Activated T-helper 1 cell treated with anti-CD3 and anti-CD28 coated beads, Interleukin-12 subunit alpha, Interleukin-12 subunit beta, Interleukin-2, Interleukin-4 antibody, amounts not matched to agents 30 ng/mL and 10 ng/mL and 1 ng/mL, durations not matched to agents 14 hours and 24 hours and 36 hours (primary cell): ENCODE data around the gene KBTBD12. TPM values are rescaled to one million over a fixed set of nuclear protein-coding genes. Genes with fewer than 3 reads are reported as not detected.

Experiments used
- DNase-seq: peaks from one replicate; pipeline ENCODE4 v3.0.0; 2021; ENCODE audit warnings: low spot score
- H3K27ac Mint-ChIP-seq: one replicate; pipeline ENCODE4 v1.8.0; 2021; ENCODE audit warnings: mild to moderate bottlenecking, mixed read lengths
- H3K27me3 Mint-ChIP-seq: one replicate; pipeline ENCODE4 v1.8.0; 2022; ENCODE audit warnings: mild to moderate bottlenecking, moderate library complexity, mixed read lengths; ENCODE audit not compliant: insufficient read depth
- H3K36me3 Mint-ChIP-seq: one replicate; pipeline ENCODE4 v1.8.0; 2021; ENCODE audit warnings: low read depth, mixed read lengths
- H3K4me1 Mint-ChIP-seq: one replicate; pipeline ENCODE4 v1.8.0; 2021; ENCODE audit warnings: low read depth, mixed read lengths
- H3K4me3 Mint-ChIP-seq: one replicate; pipeline ENCODE4 v1.8.0; 2021; ENCODE audit warnings: mild to moderate bottlenecking, moderate library complexity, mixed read lengths
- H3K9me3 Mint-ChIP-seq: one replicate; pipeline ENCODE4 v1.8.0; 2021; ENCODE audit warnings: mixed read lengths
- intact Hi-C: fragments of 100-400 bp; cut with micrococcal nuclease; formaldehyde crosslinking; loops from one replicate; pipeline ENCODE4 v1.15.1; 2024
- total RNA-seq: library from RNA; stranded (reverse); gene quantifications from 2 replicates; pipeline ENCODE4 v1.2.3, GENCODE V29; 2022

The KBTBD12 gene
- total RNA-seq, 1 donor from 2014 or later = not detected

GRCh38 chr3:127999509-128000106 is 84.6 kb downstream of the KBTBD12 start:
- no peak for DNase-seq
- Mint-ChIP-seq H3K4me3 (no peak overlapping the region), H3K4me1 (no peaks in the 10 kb centered on the region), H3K27me3 (peaks cover 6% of the 10 kb centered on the region), H3K9me3 (no peaks in the 10 kb centered on the region), H3K27ac (no peak overlapping the region), H3K36me3 (no peaks in the 10 kb centered on the region)
- intact Hi-C loops = no loop called here

- Mint-ChIP-seq H3K27me3 (peaks cover 6% of the 10 kb centered on the region), H3K9me3 (no peaks in the 10 kb centered on the region), H3K4me1 (no peaks in the 10 kb centered on the region), H3K36me3 (no peaks in the 10 kb centered on the region), H3K4me3 (no peak overlapping the region), H3K27ac (no peak overlapping the region)
- intact Hi-C loops = no loop called here
- no peak for DNase-seq
Observed at GRCh38 chr3:128001576-128001975, 86.5 kb downstream of the KBTBD12 start.

- Mint-ChIP-seq H3K27me3 (peaks cover 2% of the 10 kb centered on the region), H3K36me3 (no peaks in the 10 kb centered on the region), H3K4me3 (no peak overlapping the region), H3K9me3 (no peaks in the 10 kb centered on the region), H3K27ac (no peak overlapping the region), H3K4me1 (no peaks in the 10 kb centered on the region)
- DNase-seq = no peak
- intact Hi-C loops = no loop called here
Observed at GRCh38 chr3:128004661-128005060, 89.6 kb downstream of the KBTBD12 start.

DNA sequence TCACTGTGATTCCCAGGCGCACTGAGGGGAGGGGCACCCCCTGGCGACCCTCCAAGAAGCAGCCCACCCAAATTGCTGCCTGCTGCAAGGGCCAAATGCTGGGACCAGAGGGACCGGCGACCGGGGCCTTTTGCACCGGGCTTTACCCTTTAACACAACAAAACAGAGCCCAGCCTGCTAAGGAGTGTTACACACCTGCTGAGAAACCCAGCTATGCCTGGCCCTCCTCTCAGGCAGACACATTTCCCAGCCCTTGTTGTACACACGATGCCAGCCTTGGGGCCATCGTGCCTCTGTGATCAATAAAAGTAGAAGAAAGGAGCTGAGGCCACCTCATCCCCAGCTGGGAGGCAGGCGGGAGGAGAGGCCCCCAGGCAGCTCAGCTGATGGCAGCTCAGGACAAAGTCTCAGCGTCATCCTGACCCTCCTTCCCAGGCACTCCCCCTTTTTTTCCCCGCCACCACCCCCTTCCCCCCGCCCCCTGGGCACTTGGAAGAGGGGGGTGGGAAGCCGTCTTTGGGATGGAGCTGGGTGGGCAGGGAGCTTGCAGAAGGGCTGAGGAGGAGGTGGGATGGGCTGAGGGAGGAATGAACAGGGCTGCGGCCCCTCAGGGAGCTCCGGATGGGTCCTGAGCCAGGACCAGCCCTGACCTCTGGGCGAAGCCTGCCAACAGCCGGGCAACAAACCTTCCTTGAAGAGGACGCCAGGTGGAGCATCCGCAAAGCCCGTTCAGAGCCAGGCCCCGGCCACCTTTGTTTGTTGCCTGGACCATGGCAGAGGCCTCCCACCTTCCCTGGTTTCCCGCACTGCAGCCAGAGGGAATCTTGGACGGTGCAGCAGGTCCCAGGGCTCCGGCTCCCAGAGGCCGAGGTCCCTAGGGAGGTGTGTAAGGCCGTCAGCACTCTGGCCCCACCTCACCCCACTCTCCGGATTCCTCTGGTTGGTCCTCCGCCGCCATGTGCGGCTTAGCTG is 91.3 kb downstream of the KBTBD12 start:
- Mint-ChIP-seq H3K27ac (no peak overlapping the region), H3K27me3 (peaks cover 5% of the 10 kb centered on the region), H3K9me3 (no peaks in the 10 kb centered on the region), H3K36me3 (no peaks in the 10 kb centered on the region), H3K4me1 (peaks cover 2% of the 10 kb centered on the region), H3K4me3 (no peak overlapping the region)
- no peak for DNase-seq
- intact Hi-C loops = no loop called here

DNA sequence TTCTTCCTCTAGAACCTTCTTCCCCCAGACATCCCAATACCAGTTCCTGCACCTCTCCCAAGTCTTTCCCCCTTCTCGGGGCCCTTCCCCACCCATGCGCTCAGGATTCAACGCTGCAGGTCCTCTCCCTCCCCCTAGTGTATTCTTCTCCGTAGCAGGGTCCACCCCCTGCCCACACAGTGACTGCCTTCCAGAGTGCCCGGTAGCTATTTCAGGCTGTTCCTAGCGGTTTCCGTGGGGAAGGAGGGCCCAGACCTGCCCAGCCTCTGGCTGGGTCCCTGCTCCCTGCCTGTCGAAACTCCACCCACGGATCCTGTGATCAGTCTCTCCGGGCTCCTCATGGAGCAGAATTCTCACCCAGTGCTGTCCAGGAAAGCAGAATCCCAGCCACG is 92.0 kb downstream of the KBTBD12 start:
- intact Hi-C loops = no loop called here
- H3K27ac Mint-ChIP-seq = no peak overlapping the region
- no peaks in the 10 kb centered on the region for H3K9me3 Mint-ChIP-seq
- peaks cover 5% of the 10 kb centered on the region for H3K27me3 Mint-ChIP-seq
- DNase-seq = no peak
- no peaks in the 10 kb centered on the region for H3K36me3 Mint-ChIP-seq
- no peak overlapping the region for H3K4me3 Mint-ChIP-seq
- peaks cover 6% of the 10 kb centered on the region for H3K4me1 Mint-ChIP-seq

- H3K9me3 Mint-ChIP-seq = no peaks in the 10 kb centered on the region
- DNase-seq = no peak
- H3K4me3 Mint-ChIP-seq = no peak overlapping the region
- H3K36me3 Mint-ChIP-seq = no peaks in the 10 kb centered on the region
- H3K27me3 Mint-ChIP-seq = peaks cover 4% of the 10 kb centered on the region
- no peak overlapping the region for H3K27ac Mint-ChIP-seq
- peaks cover 6% of the 10 kb centered on the region for H3K4me1 Mint-ChIP-seq
- intact Hi-C loops = no loop called here
Observed at GRCh38 chr3:128009952-128010846, 95.2 kb downstream of the KBTBD12 start.

DNA sequence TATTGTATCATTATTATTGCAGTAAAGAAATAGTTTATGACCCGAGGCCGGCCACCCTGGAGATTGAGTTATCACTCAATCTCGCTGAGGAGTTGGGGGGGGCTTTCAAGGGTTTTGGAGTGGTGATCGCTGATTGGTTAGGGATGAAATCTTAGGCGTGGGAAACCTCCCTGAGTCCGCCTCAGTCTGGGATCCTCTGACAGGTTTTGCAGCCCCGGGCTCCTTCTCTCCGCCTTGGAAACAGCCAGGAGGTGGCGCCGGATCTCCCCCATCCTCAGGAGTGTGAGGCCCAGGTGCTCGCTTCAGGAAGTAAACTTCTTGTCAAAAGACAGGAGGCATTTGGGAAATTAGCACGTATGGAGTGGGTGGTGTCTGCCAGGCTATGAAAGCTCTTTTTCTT is 96.1 kb downstream of the KBTBD12 start:
- H3K27me3 Mint-ChIP-seq = peaks cover 6% of the 10 kb centered on the region
- no peak overlapping the region for H3K27ac Mint-ChIP-seq
- intact Hi-C loops = no loop called here

DNA sequence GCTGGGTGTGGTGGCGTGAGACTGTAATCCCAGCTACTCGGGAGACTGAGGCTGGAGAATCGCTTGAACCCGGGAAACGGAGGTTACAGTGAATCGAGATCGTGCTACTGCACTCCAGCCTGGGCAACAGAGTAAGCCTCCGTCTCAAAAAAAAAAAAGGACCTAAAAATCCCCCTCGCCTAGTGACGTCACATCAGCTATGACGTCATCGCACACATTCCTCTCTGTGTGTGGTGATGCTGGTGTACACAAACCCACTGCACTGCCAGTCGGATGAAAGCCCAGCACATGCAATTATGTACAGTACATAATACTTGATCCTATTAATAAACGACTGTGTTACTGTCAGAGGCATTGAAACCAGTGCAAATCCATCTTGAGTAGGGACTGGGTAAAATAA is 97.0 kb downstream of the KBTBD12 start:
- Mint-ChIP-seq H3K27me3 (peaks cover 8% of the 10 kb centered on the region), H3K36me3 (no peaks in the 10 kb centered on the region), H3K4me3 (no peak overlapping the region), H3K4me1 (peaks cover 6% of the 10 kb centered on the region), H3K9me3 (no peaks in the 10 kb centered on the region), H3K27ac (no peak overlapping the region)
- no peak for DNase-seq
- intact Hi-C loops = no loop called here

More for the DNA sequence above, 96.1 kb downstream of the KBTBD12 start:
- Mint-ChIP-seq H3K36me3 (no peaks in the 10 kb centered on the region), H3K4me3 (no peak overlapping the region), H3K4me1 (peaks cover 6% of the 10 kb centered on the region), H3K9me3 (no peaks in the 10 kb centered on the region)
- DNase-seq = no peak

- Mint-ChIP-seq H3K9me3 (no peaks in the 10 kb centered on the region), H3K4me3 (no peak overlapping the region), H3K4me1 (peaks cover 6% of the 10 kb centered on the region), H3K27me3 (peaks cover 8% of the 10 kb centered on the region), H3K27ac (no peak overlapping the region), H3K36me3 (no peaks in the 10 kb centered on the region)
- DNase-seq = no peak
- intact Hi-C loops = no loop called here
Observed at GRCh38 chr3:128014548-128014947, 99.5 kb downstream of the KBTBD12 start.

- peaks cover 7% of the 10 kb centered on the region for H3K27me3 Mint-ChIP-seq
- H3K27ac Mint-ChIP-seq = no peak overlapping the region
- no peak for DNase-seq
- intact Hi-C loops = no loop called here
- H3K36me3 Mint-ChIP-seq = no peaks in the 10 kb centered on the region
- peaks cover 3% of the 10 kb centered on the region for H3K4me1 Mint-ChIP-seq
- no peak overlapping the region for H3K4me3 Mint-ChIP-seq
- no peaks in the 10 kb centered on the region for H3K9me3 Mint-ChIP-seq
Observed at GRCh38 chr3:128016502-128016901, 101.5 kb downstream of the KBTBD12 start.

DNA sequence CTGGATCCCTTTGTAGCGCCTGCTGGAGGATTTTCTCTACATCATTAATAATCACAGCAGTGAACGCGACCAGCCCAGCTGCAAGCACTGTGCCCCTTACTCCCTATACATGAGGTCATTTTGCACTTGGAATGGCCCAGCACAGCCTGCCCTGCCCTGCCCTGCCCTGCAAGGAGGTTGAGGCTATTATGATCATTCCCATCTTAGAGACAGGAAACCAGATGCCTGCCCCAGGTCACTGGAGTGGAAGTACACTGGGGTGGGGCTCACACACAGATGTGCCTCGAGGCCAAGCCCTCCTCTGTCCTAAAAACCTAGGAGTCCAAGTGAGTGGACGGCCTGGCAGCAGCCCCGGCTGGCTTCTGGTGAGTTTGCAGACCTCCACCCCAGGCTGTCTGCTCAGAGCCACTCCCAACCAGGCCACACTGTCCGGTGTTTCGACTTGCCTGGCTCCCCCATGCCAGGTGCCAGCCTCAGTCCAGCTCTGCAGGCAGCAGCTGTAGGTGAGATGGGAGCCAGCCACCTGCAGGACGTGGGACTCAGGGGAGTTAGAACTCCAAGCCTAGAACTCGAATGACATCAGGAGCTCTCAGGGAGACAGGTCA is 106.8 kb downstream of the KBTBD12 start:
- no peaks in the 10 kb centered on the region for H3K9me3 Mint-ChIP-seq
- no peak overlapping the region for H3K27ac Mint-ChIP-seq
- no peak for DNase-seq
- no peaks in the 10 kb centered on the region for H3K4me1 Mint-ChIP-seq
- H3K36me3 Mint-ChIP-seq = no peaks in the 10 kb centered on the region
- no peak overlapping the region for H3K4me3 Mint-ChIP-seq
- intact Hi-C loops = no loop called here
- peaks cover 18% of the 10 kb centered on the region for H3K27me3 Mint-ChIP-seq

GRCh38 chr3:128033102-128033501 is 118.1 kb downstream of the KBTBD12 start:
- intact Hi-C loops = no loop called here
- no peaks in the 10 kb centered on the region for H3K4me1 Mint-ChIP-seq
- DNase-seq = no peak
- H3K4me3 Mint-ChIP-seq = no peak overlapping the region
- H3K9me3 Mint-ChIP-seq = no peaks in the 10 kb centered on the region
- no peak overlapping the region for H3K27ac Mint-ChIP-seq
- no peaks in the 10 kb centered on the region for H3K36me3 Mint-ChIP-seq
- H3K27me3 Mint-ChIP-seq = peaks cover 12% of the 10 kb centered on the region
